Frontal cortex (tissue), 4 donors: Measurements from ENCODE around the gene ANKAR. TPM values are rescaled to one million over a fixed set of nuclear protein-coding genes. Genes with fewer than 3 reads are reported as not detected.
"Not testable (repeated sequence)": the region's sequence is repeated elsewhere in the genome, so short reads cannot be mapped to it uniquely, and the experiment has no call there.

Experiments
- DNase-seq, 2 donors: peaks; one replicate each; pipeline ENCODE4 v3.0.0; 2012; ENCODE audit warnings: low spot score in 2 of 2
- FAIRE-seq: peaks from 2 replicates; lab custom pipeline; 2012; peaks lifted over from hg19 to GRCh38; lab: Jason Lieb, UNC
- total RNA-seq: library from RNA; depleted of rRNA; stranded (reverse); fragments of >200 nt; gene quantifications from one replicate; pipeline ENCODE4 v1.2.3, GENCODE V29; 2014
- donor health status: control.
- donor health status: control.
- donor health status: control.

Gene ANKAR
- total RNA-seq, 1 donor from 2014 or later = 52.2 TPM

- FAIRE-seq (no peak), DNase-seq (no peak)
Observed at GRCh38 chr2:189696223-189696622, 21.8 kb downstream of the ANKAR start.

GRCh38 chr2:189698020-189698887 is 23.8 kb downstream of the ANKAR start:
- peak; percentile 95 for FAIRE-seq
- DNase-seq = peak in 1 of 2 donors; percentile 16

GRCh38 chr2:189700681-189701080 is 26.2 kb downstream of the ANKAR start:
- FAIRE-seq = no peak
- no peak for DNase-seq

- DNase-seq (no peak), FAIRE-seq (no peak)
Observed at GRCh38 chr2:189702071-189702470, 27.6 kb downstream of the ANKAR start.

- DNase-seq = no peak
- FAIRE-seq = no peak
Observed at GRCh38 chr2:189709501-189710221, 35.2 kb downstream of the ANKAR start.

GRCh38 chr2:189717593-189717992 is 43.1 kb downstream of the ANKAR start:
- not testable (repeated sequence) for DNase-seq, FAIRE-seq

- FAIRE-seq (no peak), DNase-seq (no peak)
Observed at GRCh38 chr2:189719571-189719970, 45.1 kb downstream of the ANKAR start.

- DNase-seq (no peak), FAIRE-seq (no peak)
Observed at GRCh38 chr2:189723192-189723591, 48.7 kb downstream of the ANKAR start.

Other genes with a start within 250 kb of the ANKAR start
- gene WDR75, start 233.2 kb upstream of the ANKAR start, total RNA-seq = 64.4 TPM
- gene SLC40A1, start 93.9 kb upstream of the ANKAR start, total RNA-seq = 45.2 TPM
- gene ASNSD1, start 13.2 kb upstream of the ANKAR start, total RNA-seq = 133 TPM
- 26.1 TPM for gene OSGEPL1, start 88.1 kb downstream of the ANKAR start, total RNA-seq
- 45.2 TPM for gene ORMDL1, start 109.7 kb downstream of the ANKAR start, total RNA-seq
- gene PMS1, start 109.8 kb downstream of the ANKAR start, total RNA-seq = 68.5 TPM